GM18499 (cell line): ENCODE results near the gene ZNF423.
"Not testable (repeated sequence)": the region's sequence is repeated elsewhere in the genome, so short reads cannot be mapped to it uniquely, and the experiment has no call there.

Source experiments
- ATAC-seq: cut with Tn5 transposase; IDR thresholded peaks from one replicate; pipeline ENCODE4 v1.9.1; 2021; ENCODE audit warnings: moderate number of reproducible peaks; ENCODE audit not compliant: insufficient read depth, unreplicated experiment

Gene ZNF423

GRCh38 chr16:49679095-49679494, 176.8 kb downstream of the ZNF423 start:
- ATAC-seq: no peak

- not testable (repeated sequence) for ATAC-seq
Observed at GRCh38 chr16:49677661-49678060, 178.3 kb downstream of the ZNF423 start.

GRCh38 chr16:49675413-49675812, 180.5 kb downstream of the ZNF423 start:
- no peak for ATAC-seq

DNA sequence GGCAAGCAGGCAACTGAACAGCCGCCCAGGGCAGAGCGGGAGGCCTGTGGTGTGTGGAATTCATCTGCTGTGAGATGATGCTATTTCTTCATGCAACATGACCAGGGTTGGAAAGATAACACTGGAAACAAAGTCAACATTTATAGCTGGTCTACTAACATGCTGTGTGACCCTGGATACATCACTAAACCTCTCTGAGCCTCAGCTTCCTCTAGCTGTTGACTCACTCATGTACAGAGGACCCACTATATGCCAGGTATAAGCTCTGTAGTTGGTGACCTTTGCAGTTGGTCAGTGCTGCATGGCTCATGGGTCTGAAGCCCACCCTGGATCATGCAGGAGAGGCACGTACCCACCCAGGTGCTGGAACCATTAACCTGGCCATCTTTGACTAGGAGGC, 180.9 kb downstream of the ZNF423 start:
- ATAC-seq: no peak

- no peak for ATAC-seq
Observed at GRCh38 chr16:49674351-49674851, 181.5 kb downstream of the ZNF423 start.

- ATAC-seq: no peak
Observed at GRCh38 chr16:49673442-49673841, 182.5 kb downstream of the ZNF423 start.

- ATAC-seq: no peak
Observed at GRCh38 chr16:49672753-49673152, 183.2 kb downstream of the ZNF423 start.

DNA sequence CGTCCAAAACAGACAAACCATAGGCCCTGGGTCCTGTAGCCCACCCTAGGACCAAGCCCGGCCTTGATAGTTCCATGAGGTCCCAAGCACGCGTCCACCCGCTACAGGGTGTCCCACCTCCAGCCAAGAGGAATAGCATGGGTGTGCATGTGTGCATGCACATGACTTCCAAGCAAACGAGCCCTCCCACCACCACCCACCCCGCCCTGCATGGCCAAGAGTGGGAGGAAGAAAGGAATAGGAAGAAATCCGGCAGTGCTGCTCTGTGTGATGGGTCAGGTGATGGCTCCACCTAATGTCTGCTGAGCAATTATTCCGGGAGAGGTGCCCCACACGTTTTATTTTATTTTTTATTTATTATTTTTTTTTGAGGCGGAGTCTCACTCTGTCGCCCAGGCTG, 184.6 kb downstream of the ZNF423 start:
- ATAC-seq: no peak

DNA sequence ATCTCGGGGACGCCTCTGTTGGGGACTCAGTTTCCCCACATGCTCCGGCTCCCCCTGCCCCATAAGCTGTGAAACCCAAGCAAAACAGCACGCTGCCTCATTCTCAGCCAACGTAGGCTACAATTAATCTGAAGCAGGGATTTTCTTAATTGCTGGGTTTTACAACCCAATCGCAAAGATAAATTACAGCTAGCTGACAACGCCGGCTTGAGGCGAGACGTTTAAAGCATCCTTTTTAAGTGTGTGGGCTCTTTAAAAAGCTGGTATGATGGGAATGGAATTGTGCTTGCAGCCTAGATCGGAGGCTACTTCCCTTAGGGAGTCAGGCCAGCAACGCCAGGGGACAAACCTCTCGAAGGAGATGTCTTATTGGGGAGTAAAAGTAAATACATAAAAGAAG, 185.3 kb downstream of the ZNF423 start:
- ATAC-seq: no peak

DNA sequence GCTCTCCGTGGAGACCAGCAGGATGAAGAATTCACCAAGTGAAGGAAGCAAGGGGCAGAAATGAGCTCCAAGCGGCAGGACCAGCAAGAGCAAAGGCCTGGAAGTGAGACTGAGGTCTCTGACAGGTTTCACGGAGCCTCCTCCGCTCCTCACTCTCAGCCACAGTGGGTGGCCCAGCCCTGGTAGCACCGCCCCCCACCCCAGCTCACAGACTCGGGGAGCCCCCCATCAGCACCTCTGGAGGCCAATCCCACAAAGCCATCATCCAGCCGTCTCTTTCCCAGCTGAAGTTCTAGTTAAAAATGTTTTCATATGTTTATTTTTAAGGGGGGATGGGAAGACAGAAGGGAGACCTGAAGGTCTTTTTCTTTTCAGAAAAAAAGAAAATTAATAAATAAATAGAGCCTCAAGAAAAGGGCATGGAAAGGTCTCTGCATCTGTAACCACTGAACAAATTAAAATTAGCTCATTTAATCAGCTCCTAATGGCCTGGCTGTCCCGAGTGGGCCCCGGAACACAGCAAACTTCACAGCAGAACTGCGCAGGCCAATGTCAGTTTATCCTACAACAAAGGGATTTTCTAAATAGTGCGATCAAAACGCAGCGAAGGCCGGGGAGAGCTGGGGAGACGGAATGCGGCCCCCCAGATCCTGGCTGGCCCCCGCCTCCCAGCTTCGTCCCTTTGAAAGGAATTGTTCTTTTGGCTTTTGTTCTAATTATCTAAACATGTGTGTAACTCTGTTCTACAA, 190.3 kb downstream of the ZNF423 start:
- ATAC-seq: no peak

DNA sequence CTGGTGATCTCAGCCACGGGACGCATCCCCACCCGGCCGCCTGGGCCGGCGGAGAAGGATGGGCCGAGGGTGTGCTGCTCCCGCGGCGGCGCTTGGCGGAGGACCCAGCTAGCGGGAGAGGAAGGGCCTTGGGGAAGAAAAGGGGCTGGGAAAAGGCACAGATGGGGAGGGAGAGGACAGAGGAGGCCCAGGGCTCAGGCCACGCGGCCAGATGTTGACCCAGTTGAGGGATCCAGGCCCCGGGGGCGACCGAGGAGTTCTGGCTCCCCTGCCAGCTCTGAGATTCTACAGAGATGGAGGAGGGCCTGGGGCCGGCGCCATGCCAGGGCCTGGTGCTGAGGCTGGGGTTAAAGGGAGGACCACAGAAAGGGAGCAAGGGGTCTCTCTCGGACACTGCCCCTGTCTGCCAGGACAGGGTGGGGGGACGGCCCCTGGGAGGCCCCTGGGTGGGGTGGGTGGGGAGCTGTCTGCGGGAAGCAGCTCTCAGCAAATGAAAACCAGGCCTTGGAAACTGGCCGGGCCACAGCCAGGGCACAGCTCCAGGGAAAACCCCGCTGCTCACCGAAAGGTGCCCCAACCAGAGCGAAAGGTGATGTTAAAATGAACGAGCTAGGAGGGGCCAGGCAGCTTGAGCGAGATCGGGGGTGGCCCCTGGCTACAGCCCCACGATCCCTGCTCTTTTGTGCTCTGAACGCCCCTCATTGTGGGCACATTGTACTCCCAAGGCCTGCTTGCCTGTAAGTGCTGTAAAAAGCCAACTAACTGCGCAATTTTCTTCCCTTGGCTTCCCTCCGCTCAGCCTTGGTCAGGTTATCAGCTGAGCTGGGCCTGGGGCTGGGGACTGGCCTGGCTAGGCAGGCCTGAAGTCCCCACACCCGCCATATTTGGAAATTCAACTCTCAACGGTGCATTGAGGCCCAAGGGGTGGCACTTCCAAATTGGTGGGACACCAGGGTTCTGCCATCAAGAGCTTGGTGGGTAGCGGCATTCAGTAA, 191.4 kb downstream of the ZNF423 start:
- ATAC-seq: no peak

- ATAC-seq: no peak
Observed at GRCh38 chr16:49663081-49664065, 192.5 kb downstream of the ZNF423 start.

DNA sequence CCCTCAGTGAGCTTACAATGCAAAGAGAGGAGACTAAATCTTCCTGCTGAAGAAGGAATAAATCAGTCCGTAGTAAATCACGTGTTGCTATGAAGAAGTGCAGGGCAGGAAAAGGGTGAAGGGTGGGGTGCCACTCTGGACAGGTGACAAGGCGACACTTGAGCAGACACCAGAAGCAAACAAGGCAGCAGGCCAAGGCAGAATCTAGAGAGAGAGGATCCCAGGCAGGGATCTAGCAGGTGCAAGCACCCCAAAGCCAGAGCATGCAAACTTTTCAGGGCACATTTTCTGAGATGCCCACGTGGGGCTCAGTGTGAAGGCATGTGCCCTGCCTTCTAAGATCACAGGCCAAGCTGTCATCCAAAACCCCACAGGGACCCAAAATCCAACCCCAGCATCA, 193.3 kb downstream of the ZNF423 start:
- ATAC-seq: no peak

DNA sequence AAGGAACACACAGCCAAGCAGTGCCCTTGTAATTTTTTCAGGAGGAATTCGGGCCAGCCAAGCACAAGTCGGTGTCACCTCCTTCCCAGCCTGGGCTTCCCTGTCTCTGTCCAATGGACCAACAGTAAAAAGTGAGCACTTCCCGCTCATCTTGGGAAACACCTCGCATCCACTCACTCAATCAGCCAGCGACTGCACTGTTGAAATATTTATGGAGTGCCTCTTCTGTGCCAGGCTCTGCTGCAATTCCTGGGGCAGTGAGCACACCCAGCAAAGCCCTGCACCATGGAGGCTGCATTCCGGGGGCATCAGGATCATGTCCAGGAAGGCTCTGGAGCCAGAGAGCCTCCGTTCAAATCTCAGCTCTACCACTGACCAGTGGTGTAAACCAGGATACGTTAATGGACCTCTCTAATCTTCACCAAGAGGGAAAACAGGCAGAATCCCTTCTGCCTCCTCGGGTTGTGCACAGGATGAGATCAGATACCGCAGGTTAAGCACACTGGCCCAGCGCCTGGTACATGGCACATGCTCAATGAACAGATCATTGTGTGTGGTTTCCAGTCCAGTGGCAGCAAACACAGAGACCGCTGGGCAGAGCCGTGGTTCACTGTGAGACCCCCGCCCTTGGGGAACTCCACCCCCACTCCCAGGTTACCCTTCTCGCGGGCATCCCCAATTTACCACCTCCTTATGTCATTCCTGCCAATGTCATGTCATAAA, 194.3 kb downstream of the ZNF423 start:
- no peak for ATAC-seq

GRCh38 chr16:49660626-49661025, 195.3 kb downstream of the ZNF423 start:
- ATAC-seq: no peak

DNA sequence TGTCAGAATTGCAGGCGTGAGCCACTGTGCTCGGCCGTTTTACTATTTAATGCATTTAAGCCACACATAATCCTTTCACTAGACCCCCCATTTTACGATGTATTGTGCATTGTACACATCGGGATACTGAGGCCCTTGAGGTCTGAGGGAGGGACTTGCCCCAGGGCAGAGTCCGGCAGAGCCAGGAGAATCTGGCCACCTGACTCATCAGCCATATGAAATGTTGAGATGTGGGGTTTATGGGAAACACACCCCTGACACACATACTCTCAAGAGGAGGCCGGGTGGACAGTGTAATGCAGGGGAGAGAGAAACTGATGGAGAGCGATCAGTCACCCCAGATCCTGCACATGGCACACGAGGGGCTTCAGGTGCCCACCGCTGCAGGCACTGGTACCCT, 196.6 kb downstream of the ZNF423 start:
- no peak for ATAC-seq

DNA sequence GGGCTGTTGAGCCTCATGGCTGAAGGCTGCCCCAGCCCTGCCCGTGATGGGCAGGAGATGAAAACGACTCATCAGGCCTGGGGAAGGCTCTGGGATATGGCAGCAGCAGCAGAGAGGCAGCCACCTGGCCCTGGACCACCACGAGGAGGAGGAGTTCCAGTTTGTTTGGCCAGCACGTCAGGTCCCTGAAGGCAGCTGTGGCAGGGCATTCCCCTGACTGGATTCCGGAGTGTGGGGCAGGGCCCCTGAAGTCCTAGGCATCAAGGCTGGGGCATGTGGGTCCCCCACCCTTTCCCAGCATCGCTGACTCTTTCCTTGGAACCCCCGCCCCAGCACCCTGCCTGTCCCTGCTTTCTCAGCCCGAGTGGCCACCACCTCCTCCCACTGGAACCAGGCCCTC, 197.4 kb downstream of the ZNF423 start:
- ATAC-seq: no peak

DNA sequence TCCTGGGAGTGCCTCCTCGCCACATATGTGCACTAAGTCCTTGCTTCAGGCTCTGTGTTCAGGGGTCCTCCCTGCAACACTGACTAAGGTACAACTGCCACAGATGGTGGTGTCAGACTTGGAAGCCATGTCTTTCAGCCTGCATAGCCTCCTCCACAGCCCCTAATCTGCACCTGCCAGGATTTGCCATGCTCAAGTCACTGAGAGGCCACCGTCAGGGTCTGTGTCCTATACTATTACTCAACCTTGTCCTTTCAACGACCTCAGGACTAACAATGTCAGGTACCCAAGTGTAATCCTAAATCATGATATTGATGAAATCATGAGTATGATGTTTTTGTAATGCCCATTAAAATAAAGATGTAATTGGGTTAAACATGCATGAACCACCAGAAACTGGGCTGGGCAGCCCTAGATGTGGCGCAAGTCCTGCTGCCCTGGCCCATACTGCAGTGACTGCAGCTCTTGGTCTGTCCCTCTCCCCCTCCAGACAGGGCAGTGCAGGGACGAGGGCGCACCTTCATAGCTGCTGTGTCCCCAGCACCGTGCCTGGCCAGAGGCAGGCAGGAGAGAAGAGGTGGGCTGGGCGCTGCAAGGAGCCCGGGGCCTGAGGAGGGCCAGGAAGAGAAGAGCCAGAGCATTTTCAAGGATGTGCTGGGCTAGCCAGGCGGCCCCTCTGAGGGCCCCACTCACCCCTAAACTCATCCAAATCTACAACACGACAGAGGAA, 198.0 kb downstream of the ZNF423 start:
- no peak for ATAC-seq

DNA sequence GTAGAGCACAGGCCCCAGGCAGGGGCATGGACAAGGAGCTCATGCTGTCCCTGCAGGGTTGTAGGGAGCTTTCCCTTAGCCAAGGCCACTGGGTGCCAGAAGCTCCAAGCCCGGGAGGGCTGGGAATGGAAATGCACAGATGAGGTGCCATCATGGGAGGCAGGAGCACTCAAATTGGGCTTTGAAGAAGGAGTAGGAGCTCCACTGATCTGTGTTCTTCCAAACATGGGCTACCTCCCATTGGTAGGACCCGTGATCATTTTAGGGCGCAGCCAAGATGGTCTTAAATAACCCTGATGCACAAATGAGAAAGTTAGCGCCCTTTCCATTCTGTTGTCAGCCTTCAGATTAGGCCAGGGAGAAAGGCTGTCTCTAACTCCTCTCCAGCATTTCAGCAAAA, 201.5 kb downstream of the ZNF423 start:
- no peak for ATAC-seq
